SK-N-MC (cell line): ENCODE data around the gene EFEMP2.

Source experiments
- EZH2 ChIP-seq: fragments of 200-600 bp; sonication (generic); IDR thresholded peaks from one replicate; pipeline ENCODE4 v1.6.1; 2017; ENCODE audit warnings: antibody characterized with exemption
- FOXP2 ChIP-seq: optimal IDR thresholded peaks from 2 replicates; pipeline ENCODE3; 2011; ENCODE audit warnings: mild to moderate bottlenecking, moderate library complexity; ENCODE audit not compliant: insufficient read depth; ENCODE audit errors: extremely low read length, control extremely low read depth
- POLR2AphosphoS5 ChIP-seq: IDR thresholded peaks from 2 replicates; pipeline ENCODE4 v1.6.1; 2012; ENCODE audit warnings: mild to moderate bottlenecking, low read depth, low read length, borderline replicate concordance

DNA sequence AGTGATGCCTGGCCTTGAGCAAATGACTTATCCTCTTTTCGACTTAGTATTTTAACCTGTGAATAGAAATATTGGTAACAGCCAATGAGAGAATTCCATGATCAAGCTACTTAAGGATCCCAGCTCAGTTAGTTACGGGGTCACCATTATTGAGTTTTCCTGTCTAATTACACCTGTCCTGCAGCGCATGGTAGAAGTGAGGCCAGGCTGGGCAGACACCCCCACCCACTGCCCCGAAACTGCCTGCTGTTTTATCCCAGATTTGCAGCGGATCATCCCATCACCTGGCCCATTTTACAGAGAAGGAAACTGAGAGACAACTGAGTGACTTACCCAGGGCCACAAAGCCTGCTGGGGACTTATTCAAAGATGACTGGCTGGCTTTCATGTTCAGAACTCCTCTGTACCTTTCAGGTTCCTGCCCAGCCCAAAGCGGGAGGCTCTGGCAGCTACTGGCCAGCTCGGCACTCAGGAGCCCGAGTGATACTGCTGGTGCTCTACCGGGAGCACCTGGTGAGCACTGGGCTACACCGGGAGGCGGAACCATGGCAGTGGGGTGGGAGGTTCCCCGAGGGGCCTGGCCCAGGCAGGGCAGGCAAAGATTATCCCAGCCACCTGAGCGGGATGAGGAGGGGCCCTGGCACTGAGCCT lies 10.9 kb downstream of the EFEMP2 start:
- TF ChIP-seq POLR2AphosphoS5 (no peak), EZH2 (no peak), FOXP2 (no peak)
